Measurements from ENCODE around the gene MRPS18B.
A peak's percentile ranks its signal among the peaks of the same experiment; 100 is the strongest.

MRPS18B gene

GRCh38 chr6:30572148-30572547 is 45.5 kb upstream of the MRPS18B start:
- no peak for DNase-seq (ENCODE audit: low read depth, low spot score)
- no peak for TF ChIP-seq CTCF (IDR thresholded peaks at IDR 0.05; ENCODE audit: low read depth, low read length)
- in situ Hi-C loops (cut with HindIII; ENCODE audit: low sequenced_read_pairs) = no loop called here
- peak overlapping the region; percentile 88 for H3K4me3 ChIP-seq (ENCODE audit: low read depth, low read length)

- in situ Hi-C loops (cut with HindIII; ENCODE audit: low sequenced_read_pairs) = no loop called here
- no peak overlapping the region for H3K4me3 ChIP-seq (ENCODE audit: low read depth, low read length)
- no peak for TF ChIP-seq CTCF (IDR thresholded peaks at IDR 0.05; ENCODE audit: low read depth, low read length)
Measured at GRCh38 chr6:30573113-30573512, 44.5 kb upstream of the MRPS18B start.

GRCh38 chr6:30578051-30578450 is 39.6 kb upstream of the MRPS18B start:
- no peak for TF ChIP-seq CTCF (IDR thresholded peaks at IDR 0.05; ENCODE audit: low read depth, low read length)
- in situ Hi-C loops (cut with HindIII; ENCODE audit: low sequenced_read_pairs) = no loop called here
- H3K4me3 ChIP-seq (ENCODE audit: low read depth, low read length) = no peak overlapping the region
- no peak for DNase-seq (ENCODE audit: low read depth, low spot score)

More at GRCh38 chr6:30573113-30573512, 44.5 kb upstream of the MRPS18B start:
- DNase-seq (ENCODE audit: low read depth, low spot score) = no peak

- in situ Hi-C loops (cut with HindIII; ENCODE audit: low sequenced_read_pairs) = no loop called here
- H3K4me3 ChIP-seq (ENCODE audit: low read depth, low read length) = no peak overlapping the region
- DNase-seq (ENCODE audit: low read depth, low spot score) = peak; percentile 31
- no peak for TF ChIP-seq CTCF (IDR thresholded peaks at IDR 0.05; ENCODE audit: low read depth, low read length)
Measured at GRCh38 chr6:30583921-30584320, 33.7 kb upstream of the MRPS18B start.

- no peak for TF ChIP-seq CTCF (IDR thresholded peaks at IDR 0.05; ENCODE audit: low read depth, low read length)
- H3K4me3 ChIP-seq (ENCODE audit: low read depth, low read length) = no peak overlapping the region
- in situ Hi-C loops (cut with HindIII; ENCODE audit: low sequenced_read_pairs) = no loop called here
- DNase-seq (ENCODE audit: low read depth, low spot score) = no peak
Measured at GRCh38 chr6:30589754-30590358, 27.8 kb upstream of the MRPS18B start.

GRCh38 chr6:30590509-30590908 is 27.1 kb upstream of the MRPS18B start:
- TF ChIP-seq CTCF (IDR thresholded peaks at IDR 0.05; ENCODE audit: low read depth, low read length) = no peak
- H3K4me3 ChIP-seq (ENCODE audit: low read depth, low read length) = no peak overlapping the region
- DNase-seq (ENCODE audit: low read depth, low spot score) = no peak
- in situ Hi-C loops (cut with HindIII; ENCODE audit: low sequenced_read_pairs) = no loop called here

All from astrocyte of the spinal cord (primary cell).